ENCODE measurements around the gene TTLL8.

TTLL8 gene

DNA sequence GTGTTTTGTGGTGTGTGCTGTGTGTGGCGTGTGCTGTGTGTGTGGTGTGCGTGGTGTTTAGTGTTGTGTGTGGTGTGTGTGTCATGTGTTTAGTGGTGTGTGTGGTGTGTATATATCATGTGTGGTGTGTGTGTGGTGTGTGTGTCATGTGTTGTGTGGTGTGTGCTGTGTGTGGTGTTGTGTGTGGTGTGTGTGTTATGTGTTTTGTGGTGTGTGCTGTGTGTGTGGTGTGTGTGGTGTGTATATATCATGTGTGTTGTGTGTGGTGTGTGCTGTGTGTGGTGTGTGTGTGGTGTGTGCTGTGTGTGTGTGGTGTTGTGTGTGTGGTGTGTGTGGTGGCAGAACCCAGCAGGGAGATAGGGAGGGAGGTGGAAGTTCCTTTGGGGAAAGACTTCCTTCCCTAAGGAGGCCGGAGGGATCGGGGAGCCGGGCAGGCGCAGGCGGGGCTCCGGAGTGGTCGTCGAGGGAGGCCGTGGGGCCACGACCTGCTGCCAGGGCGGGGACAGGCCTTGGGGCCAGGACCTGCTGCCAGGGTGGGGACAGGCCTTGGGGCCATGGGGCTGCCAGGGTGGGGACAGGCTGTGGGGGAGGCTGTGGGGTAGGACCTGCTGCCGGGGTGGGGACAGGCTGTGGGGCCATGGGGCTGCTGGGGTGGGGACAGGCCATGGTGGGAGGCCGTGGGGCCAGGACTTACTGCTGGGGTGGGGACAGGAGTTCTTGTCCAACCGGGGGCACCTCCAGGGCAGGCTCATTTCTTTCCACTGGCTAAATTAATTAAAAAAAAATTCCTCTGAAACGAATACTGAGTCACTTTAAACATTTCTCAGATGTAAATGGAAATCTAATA, 82.3 kb downstream of the TTLL8 start:
- peak overlapping the region; percentile 9 for H3K27ac ChIP-seq
- H3K9me3 ChIP-seq, result no peaks in the 10 kb centered on the region
- TF ChIP-seq, protein P1, sequence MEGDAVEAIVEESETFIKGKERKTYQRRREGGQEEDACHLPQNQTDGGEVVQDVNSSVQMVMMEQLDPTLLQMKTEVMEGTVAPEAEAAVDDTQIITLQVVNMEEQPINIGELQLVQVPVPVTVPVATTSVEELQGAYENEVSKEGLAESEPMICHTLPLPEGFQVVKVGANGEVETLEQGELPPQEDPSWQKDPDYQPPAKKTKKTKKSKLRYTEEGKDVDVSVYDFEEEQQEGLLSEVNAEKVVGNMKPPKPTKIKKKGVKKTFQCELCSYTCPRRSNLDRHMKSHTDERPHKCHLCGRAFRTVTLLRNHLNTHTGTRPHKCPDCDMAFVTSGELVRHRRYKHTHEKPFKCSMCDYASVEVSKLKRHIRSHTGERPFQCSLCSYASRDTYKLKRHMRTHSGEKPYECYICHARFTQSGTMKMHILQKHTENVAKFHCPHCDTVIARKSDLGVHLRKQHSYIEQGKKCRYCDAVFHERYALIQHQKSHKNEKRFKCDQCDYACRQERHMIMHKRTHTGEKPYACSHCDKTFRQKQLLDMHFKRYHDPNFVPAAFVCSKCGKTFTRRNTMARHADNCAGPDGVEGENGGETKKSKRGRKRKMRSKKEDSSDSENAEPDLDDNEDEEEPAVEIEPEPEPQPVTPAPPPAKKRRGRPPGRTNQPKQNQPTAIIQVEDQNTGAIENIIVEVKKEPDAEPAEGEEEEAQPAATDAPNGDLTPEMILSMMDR (IDR thresholded peaks at IDR 0.05), result no peak
- H3K4me3 ChIP-seq (ENCODE audit: low read depth in 1 of 2, low read length in 1 of 2), result no peak overlapping the region
- H3K4me1 ChIP-seq (ENCODE audit: control insufficient read depth in 1 of 2, insufficient read depth in 1 of 2, low read depth in 1 of 2, low read length in 1 of 2), result peaks cover 11 to 12% of the 10 kb centered on the region in 2 experiments
- no peaks in the 10 kb centered on the region for H3K36me3 ChIP-seq
- H3K27me3 ChIP-seq, result peaks cover 59% of the 10 kb centered on the region

DNA sequence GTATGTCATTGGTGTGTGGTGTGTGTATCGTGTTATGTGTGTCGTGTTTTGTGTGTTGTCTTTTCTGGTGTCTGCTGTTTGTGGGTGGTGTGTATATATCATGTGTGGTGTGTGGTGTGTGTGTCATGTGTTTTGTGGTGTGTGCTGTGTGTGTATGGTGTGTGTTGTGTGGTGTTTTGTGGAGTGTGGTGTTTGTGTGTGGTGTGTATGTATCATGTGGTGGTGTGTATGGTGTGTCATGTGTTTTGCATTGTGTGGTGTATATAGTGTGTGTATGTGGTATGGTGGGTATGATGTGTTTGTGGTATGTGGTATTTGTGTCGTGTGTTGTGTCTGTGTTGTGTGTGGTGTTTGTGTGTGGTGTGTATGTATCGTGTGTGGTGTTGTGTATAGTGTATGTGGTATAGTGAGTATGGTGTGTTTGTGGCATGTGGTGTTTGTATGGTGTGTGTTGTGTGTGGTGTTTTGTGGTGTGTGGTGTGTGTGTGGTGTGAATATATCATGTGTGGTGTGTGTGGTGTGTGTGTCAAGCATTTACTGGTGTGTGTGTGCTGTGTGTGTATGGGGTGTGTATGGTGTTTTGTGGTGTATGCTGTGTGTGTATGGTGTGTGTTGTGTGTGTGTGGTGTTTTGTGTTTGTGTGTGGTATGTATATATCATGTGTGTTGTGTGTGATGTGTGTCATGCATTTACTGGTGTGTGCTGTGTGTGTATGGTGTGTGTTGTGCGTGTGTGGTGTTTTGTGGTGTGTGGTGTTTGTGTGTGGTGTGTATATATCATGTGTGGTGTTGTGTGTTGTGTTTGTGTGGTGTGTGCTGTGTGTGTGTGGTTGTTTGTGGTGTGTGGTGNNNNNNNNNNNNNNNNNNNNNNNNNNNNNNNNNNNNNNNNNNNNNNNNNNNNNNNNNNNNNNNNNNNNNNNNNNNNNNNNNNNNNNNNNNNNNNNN, 84.8 kb downstream of the TTLL8 start:
- H3K27me3 ChIP-seq, result peaks cover 71% of the 10 kb centered on the region
- H3K9me3 ChIP-seq, result no peaks in the 10 kb centered on the region
- no peak overlapping the region for H3K4me3 ChIP-seq (ENCODE audit: low read depth in 1 of 2, low read length in 1 of 2)
- H3K4me1 ChIP-seq (ENCODE audit: control insufficient read depth in 1 of 2, insufficient read depth in 1 of 2, low read depth in 1 of 2, low read length in 1 of 2), result peaks cover 18 to 24% of the 10 kb centered on the region in 2 experiments
- H3K36me3 ChIP-seq, result no peaks in the 10 kb centered on the region
- no peak overlapping the region for H3K27ac ChIP-seq
- TF ChIP-seq, protein P1 (IDR thresholded peaks at IDR 0.05), result no peak

GRCh38 chr22:49972163-49973017, 85.7 kb downstream of the TTLL8 start:
- TF ChIP-seq, protein P1 (IDR thresholded peaks at IDR 0.05), result no peak
- Histone ChIP-seq H3K9me3 (no peaks in the 10 kb centered on the region), H3K36me3 (no peaks in the 10 kb centered on the region), H3K27me3 (peaks cover 62% of the 10 kb centered on the region), H3K4me3 (ENCODE audit: low read depth in 1 of 2, low read length in 1 of 2) (peak overlapping the region in 1 of 2 experiments; percentile 61), H3K4me1 (ENCODE audit: control insufficient read depth in 1 of 2, insufficient read depth in 1 of 2, low read depth in 1 of 2, low read length in 1 of 2) (peaks cover 24 to 33% of the 10 kb centered on the region in 2 experiments), H3K27ac (no peak overlapping the region)

- peaks cover 33 to 42% of the 10 kb centered on the region in 2 experiments for H3K4me1 ChIP-seq (ENCODE audit: control insufficient read depth in 1 of 2, insufficient read depth in 1 of 2, low read depth in 1 of 2, low read length in 1 of 2)
- H3K9me3 ChIP-seq, result no peaks in the 10 kb centered on the region
- no peaks in the 10 kb centered on the region for H3K36me3 ChIP-seq
- H3K27ac ChIP-seq, result peak overlapping the region; percentile 36
- TF ChIP-seq, protein P1 (IDR thresholded peaks at IDR 0.05), result no peak
- H3K27me3 ChIP-seq, result peaks cover 58% of the 10 kb centered on the region
- H3K4me3 ChIP-seq (ENCODE audit: low read depth in 1 of 2, low read length in 1 of 2), result peak overlapping the region; percentile 59 to 61
Observed at GRCh38 chr22:49971232-49972162, 86.6 kb downstream of the TTLL8 start.
